SK-N-SH treated with all-trans-retinoic acid at 6 μM for 48 hours (cell line): ENCODE results near the gene ANXA7.

ENCODE experiments used
- ARNTL ChIP-seq: fragments of 450-650 bp; formaldehyde crosslinking; IDR thresholded peaks from 2 replicates; pipeline ENCODE4 v1.5.0; 2020; ENCODE audit warnings: low read depth, mild to moderate bottlenecking, moderate library complexity, borderline replicate concordance
- BACH2 ChIP-seq: fragments of 250-450 bp; sonication (Bioruptor Pico); IDR thresholded peaks from 2 replicates; pipeline ENCODE4 v1.9.0; 2021; ENCODE audit warnings: mild to moderate bottlenecking, borderline replicate concordance
- ESRRG ChIP-seq: fragments of 250-450 bp; sonication (Bioruptor Pico); IDR thresholded peaks from 2 replicates; pipeline ENCODE4 v1.6.1; 2021; ENCODE audit warnings: mild to moderate bottlenecking
- OSR1 ChIP-seq: fragments of 250-450 bp; sonication (Bioruptor Pico); IDR thresholded peaks from 2 replicates; pipeline ENCODE4 v1.8.0; 2022; ENCODE audit warnings: moderate library complexity, mild to moderate bottlenecking, inconsistent platforms
- PATZ1 ChIP-seq: fragments of 250-450 bp; sonication (Bioruptor Pico); IDR thresholded peaks from 2 replicates; pipeline ENCODE4 v1.8.0; 2020; ENCODE audit warnings: mild to moderate bottlenecking, moderate library complexity, borderline replicate concordance
- RARB ChIP-seq: fragments of 250-450 bp; sonication (Bioruptor Pico); IDR thresholded peaks from 2 replicates; pipeline ENCODE4 v1.8.0; 2021; ENCODE audit warnings: mild to moderate bottlenecking, moderate library complexity
- TOX ChIP-seq: fragments of 250-450 bp; sonication (Bioruptor Pico); IDR thresholded peaks from 2 replicates; pipeline ENCODE4 v1.8.0; 2021; ENCODE audit warnings: mild to moderate bottlenecking, moderate library complexity, borderline replicate concordance
- TSHZ2 ChIP-seq: fragments of 250-450 bp; sonication (Bioruptor Pico); IDR thresholded peaks from 2 replicates; pipeline ENCODE4 v1.5.0; 2020; ENCODE audit warnings: mild to moderate bottlenecking, moderate library complexity
- ZFP3 ChIP-seq: fragments of 250-450 bp; sonication (Bioruptor Pico); IDR thresholded peaks from 2 replicates; pipeline ENCODE4 v1.5.0; 2020; ENCODE audit warnings: mild to moderate bottlenecking, moderate library complexity

DNA sequence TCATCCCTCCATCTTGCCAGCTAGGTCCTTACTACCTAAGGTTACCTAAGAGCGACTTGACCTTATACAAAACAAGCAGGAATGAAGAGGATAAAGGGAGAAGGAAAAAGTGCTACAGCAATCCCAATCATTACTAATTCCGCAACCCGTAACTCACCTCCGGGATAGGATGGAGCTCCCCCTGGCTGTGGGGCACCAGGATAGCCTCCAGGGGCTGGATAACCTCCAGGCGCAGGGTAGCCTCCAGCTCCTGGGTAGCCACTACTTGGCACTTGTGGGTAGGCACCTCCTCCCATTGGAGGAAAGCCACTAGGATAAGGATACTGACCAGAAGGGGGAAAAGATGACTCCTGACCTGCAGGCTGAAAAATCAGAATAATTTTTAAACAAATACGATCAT lies 15.8 kb downstream of the ANXA7 start:
- TF ChIP-seq OSR1 (CRISPR knock-in tag) (no peak), ARNTL (CRISPR knock-in tag) (no peak), BACH2 (no peak), TOX (CRISPR knock-in tag) (no peak), PATZ1 (CRISPR knock-in tag) (no peak), TSHZ2 (CRISPR knock-in tag) (no peak), ESRRG (CRISPR knock-in tag) (no peak), RARB (CRISPR knock-in tag) (no peak), ZFP3 (CRISPR knock-in tag) (no peak)
